T-helper 1 cell (primary cell): Measurements from ENCODE around the gene MRAP.
"Not testable (repeated sequence)": the region's sequence is repeated elsewhere in the genome, so short reads cannot be mapped to it uniquely, and the experiment has no call there.

ENCODE experiments used
- DNase-seq, 5 donors: peaks; one replicate each; pipeline ENCODE4 v3.0.0-alpha.2; 2012 to 2020

MRAP gene

GRCh38 chr21:32300117-32300681, 1.5 kb downstream of the MRAP start:
- DNase-seq, result no peak

GRCh38 chr21:32301596-32301995, 2.9 kb downstream of the MRAP start:
- no peak for DNase-seq

GRCh38 chr21:32302560-32302959, 3.9 kb downstream of the MRAP start:
- no peak for DNase-seq

- no peak for DNase-seq
These were observed 4.7 kb downstream of the MRAP start for GRCh38 chr21:32303385-32303784.

- DNase-seq, result no peak
These were observed 6.3 kb downstream of the MRAP start for GRCh38 chr21:32304998-32305397.

- DNase-seq, result no peak
These were observed 7.5 kb downstream of the MRAP start for GRCh38 chr21:32306021-32306780.

GRCh38 chr21:32307706-32308105, 9.1 kb downstream of the MRAP start:
- DNase-seq, result no peak

GRCh38 chr21:32308696-32309095, 10.0 kb downstream of the MRAP start:
- DNase-seq, result no peak

- no peak for DNase-seq
These were observed 11.3 kb downstream of the MRAP start for GRCh38 chr21:32309906-32310460.

GRCh38 chr21:32310976-32311375, 12.3 kb downstream of the MRAP start:
- DNase-seq, result not testable (repeated sequence)

GRCh38 chr21:32311621-32312020, 13.0 kb downstream of the MRAP start:
- no peak for DNase-seq

GRCh38 chr21:32312326-32312725, 13.7 kb downstream of the MRAP start:
- DNase-seq, result no peak

GRCh38 chr21:32312976-32313375, 14.3 kb downstream of the MRAP start:
- no peak for DNase-seq

- no peak for DNase-seq
These were observed 16.2 kb downstream of the MRAP start for GRCh38 chr21:32314806-32315205.

GRCh38 chr21:32315511-32316281, 17.0 kb downstream of the MRAP start:
- DNase-seq, result no peak

- no peak for DNase-seq
These were observed 17.9 kb downstream of the MRAP start for GRCh38 chr21:32316361-32317215.

GRCh38 chr21:32317726-32318125, 19.1 kb downstream of the MRAP start:
- no peak for DNase-seq

- DNase-seq, result no peak
These were observed 20.4 kb downstream of the MRAP start for GRCh38 chr21:32319012-32319411.

- no peak for DNase-seq
These were observed 21.4 kb downstream of the MRAP start for GRCh38 chr21:32320059-32320458.

- DNase-seq, result no peak
These were observed 22.1 kb downstream of the MRAP start for GRCh38 chr21:32320726-32321125.

GRCh38 chr21:32321480-32321879, 22.8 kb downstream of the MRAP start:
- DNase-seq, result no peak

- DNase-seq, result no peak
These were observed 23.4 kb downstream of the MRAP start for GRCh38 chr21:32322103-32322502.

- no peak for DNase-seq
These were observed 24.0 kb downstream of the MRAP start for GRCh38 chr21:32322676-32323075.
